HG02884 (cell line): Measurements from ENCODE around the gene REM1.
"Not testable (repeated sequence)": the region's sequence is repeated elsewhere in the genome, so short reads cannot be mapped to it uniquely, and the experiment has no call there.

ENCODE experiments used
- ATAC-seq: cut with Tn5 transposase; IDR thresholded peaks from one replicate; pipeline ENCODE4 v1.9.1; 2021; ENCODE audit warnings: mild to moderate bottlenecking, moderate library complexity; ENCODE audit not compliant: unreplicated experiment

The REM1 gene

GRCh38 chr20:31474758-31475427, at the start of gene REM1, which contains the start of gene DEFB124:
REM1 (plus strand) TSS chr20:31475288; CDS start chr20:31476446, 1,158 bp downstream.
DEFB124 (minus strand) TSS chr20:31475127; CDS start chr20:31473013, 2,114 bp downstream.
- no peak for ATAC-seq

- ATAC-seq = no peak
These were observed 49.3 kb upstream of the REM1 start for GRCh38 chr20:31425797-31426196.

- not testable (repeated sequence) for ATAC-seq
These were observed 48.1 kb upstream of the REM1 start for GRCh38 chr20:31426891-31427551.

GRCh38 chr20:31427576-31427975, 47.5 kb upstream of the REM1 start:
- ATAC-seq = not testable (repeated sequence)

GRCh38 chr20:31430568-31431115, 44.4 kb upstream of the REM1 start:
- no peak for ATAC-seq

- no peak for ATAC-seq
These were observed 35.0 kb upstream of the REM1 start, which contains the start of gene DEFB123 for GRCh38 chr20:31440012-31440659. DEFB123 (plus strand) TSS chr20:31440632; CDS start chr20:31440699, 67 bp downstream.

GRCh38 chr20:31446084-31446819, 28.8 kb upstream of the REM1 start:
- no peak for ATAC-seq

GRCh38 chr20:31449511-31450414, 25.3 kb upstream of the REM1 start:
- no peak for ATAC-seq

GRCh38 chr20:31452575-31452974, 22.5 kb upstream of the REM1 start:
- no peak for ATAC-seq

- no peak for ATAC-seq
These were observed 20.7 kb upstream of the REM1 start for GRCh38 chr20:31454361-31454760.

- ATAC-seq = not testable (repeated sequence)
These were observed 4.1 kb upstream of the REM1 start for GRCh38 chr20:31470946-31471345.

GRCh38 chr20:31472395-31473330, 2.4 kb upstream of the REM1 start:
- ATAC-seq = no peak

- ATAC-seq = peak; percentile 11
These were observed 1.6 kb upstream of the REM1 start for GRCh38 chr20:31473331-31474096.

- peak; percentile 84 for ATAC-seq
These were observed 1.0 kb upstream of the REM1 start for GRCh38 chr20:31474097-31474436.

GRCh38 chr20:31475472-31476293, 595 bp downstream of the REM1 start:
- no peak for ATAC-seq

GRCh38 chr20:31476294-31476585, 1.2 kb downstream of the REM1 start:
- no peak for ATAC-seq

GRCh38 chr20:31476643-31477215, 1.6 kb downstream of the REM1 start:
- ATAC-seq = no peak
